Right renal cortex interstitium (tissue), 3 donors: ENCODE measurements around the gene ACOT11. TPM values are rescaled to one million over a fixed set of nuclear protein-coding genes. Genes with fewer than 3 reads are reported as not detected.
A peak's percentile ranks its signal among the peaks of the same experiment; 100 is the strongest.
"Not testable (repeated sequence)": the region's sequence is repeated elsewhere in the genome, so short reads cannot be mapped to it uniquely, and the experiment has no call there.

Experiments
- DNase-seq, 3 donors: peaks; one replicate each; pipeline ENCODE4 v3.0.0-alpha.2; 2013; ENCODE audit warnings: low read depth in 3 of 3, low spot score in 2 of 3
- polyA plus RNA-seq, 3 donors: library from polyadenylated mRNA; unstranded; fragments of 120-200 nt; gene quantifications; one replicate each; pipeline ENCODE4 v1.2.1, GENCODE V29; 2013; ENCODE audit not compliant: insufficient read length in 3 of 3

Gene ACOT11
- polyA plus RNA-seq, 3 donors: 8.8 to 9.9 (median 8.8) TPM

DNA sequence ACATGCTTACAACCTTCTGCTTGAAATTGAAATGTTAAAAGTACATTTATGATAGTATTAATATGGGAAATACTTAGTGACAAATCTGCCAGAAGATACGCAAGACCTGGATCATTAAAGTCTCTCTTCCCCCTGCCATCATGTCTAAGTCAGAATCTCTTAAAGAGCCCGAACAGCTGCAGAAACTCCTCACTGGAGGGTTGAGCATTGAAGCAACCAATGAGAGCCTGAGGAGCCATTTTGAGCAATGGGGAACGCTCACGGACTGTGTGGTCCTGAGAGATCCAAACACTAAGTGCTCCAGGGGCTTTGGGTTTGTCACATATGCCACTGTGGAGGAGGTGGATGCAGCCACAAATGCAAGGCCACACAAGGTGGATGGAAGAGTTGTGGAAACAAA, 11.4 kb upstream of the ACOT11 start:
- DNase-seq: not testable (repeated sequence)

DNA sequence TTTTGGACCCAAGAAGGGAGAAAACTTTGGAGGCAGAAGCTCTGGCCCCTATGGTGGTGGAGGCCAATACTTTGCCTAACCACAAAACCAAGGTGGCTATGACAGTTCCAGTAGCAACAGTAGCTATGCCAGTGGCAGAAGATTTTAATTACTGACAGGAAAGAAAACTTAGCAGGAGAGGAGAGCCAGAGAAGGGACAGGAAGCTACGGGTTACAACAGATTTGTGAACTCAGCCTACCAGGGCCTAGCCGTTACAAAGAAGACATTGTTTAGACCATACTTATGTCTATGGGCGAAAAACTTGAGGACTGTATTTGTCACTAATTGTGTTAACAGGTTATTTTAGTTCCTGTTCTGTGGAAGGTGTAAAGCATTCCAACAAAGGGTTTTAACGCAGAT, 10.4 kb upstream of the ACOT11 start:
- DNase-seq: no peak

DNA sequence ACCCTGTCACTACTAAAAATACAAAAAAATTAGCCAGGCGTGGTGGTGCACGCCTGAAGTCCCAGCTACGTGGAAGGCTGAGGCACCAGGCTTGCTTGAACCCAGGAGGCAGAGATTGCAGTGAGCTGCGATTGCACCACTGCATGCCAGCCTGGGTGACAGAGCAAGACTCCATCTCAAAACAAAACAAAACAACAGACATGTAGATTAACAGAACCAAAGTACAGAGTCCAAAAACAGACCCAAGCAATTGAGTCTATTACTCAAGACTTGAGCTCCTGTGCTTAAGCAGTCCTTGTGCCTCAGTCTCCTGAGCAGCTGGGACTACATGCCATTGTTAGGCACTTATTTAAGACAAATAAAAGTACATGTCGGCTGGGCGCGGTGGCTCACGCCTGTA, 9.5 kb upstream of the ACOT11 start:
- no peak for DNase-seq

DNA sequence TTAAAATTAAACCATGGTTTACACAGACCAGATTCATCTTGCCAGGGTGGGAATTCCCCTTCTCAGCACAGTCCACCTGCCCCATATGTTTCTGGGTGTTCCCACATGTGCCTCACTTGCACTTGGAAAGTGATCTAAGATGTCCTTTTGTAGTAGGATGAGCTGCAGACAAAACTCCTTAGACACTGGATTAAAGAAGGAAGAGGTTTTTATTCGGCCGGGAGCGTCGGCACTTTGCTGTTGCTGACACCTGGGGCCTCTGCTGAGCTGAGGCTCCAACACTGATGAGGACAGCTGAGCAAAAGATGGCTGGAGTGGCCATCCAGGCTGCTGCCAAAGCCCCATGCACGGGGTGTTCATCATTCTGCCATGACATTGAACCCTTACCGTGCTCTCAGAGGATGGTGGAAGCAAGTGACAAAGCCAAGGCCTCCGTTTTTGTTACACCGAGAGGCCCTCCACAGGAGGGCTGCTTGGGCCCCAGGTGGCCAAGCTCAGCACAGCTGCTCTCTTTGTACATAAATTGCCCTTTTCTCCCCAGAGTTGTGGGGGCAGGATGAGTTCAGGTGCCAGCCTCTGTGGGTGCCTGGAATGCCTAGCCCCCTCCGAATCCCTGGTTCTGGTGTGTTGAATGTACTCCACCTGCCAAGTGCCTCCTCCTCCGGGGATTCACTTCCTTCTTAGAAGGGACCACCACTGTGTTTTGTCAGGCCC, 7.3 kb upstream of the ACOT11 start:
- no peak for DNase-seq

DNA sequence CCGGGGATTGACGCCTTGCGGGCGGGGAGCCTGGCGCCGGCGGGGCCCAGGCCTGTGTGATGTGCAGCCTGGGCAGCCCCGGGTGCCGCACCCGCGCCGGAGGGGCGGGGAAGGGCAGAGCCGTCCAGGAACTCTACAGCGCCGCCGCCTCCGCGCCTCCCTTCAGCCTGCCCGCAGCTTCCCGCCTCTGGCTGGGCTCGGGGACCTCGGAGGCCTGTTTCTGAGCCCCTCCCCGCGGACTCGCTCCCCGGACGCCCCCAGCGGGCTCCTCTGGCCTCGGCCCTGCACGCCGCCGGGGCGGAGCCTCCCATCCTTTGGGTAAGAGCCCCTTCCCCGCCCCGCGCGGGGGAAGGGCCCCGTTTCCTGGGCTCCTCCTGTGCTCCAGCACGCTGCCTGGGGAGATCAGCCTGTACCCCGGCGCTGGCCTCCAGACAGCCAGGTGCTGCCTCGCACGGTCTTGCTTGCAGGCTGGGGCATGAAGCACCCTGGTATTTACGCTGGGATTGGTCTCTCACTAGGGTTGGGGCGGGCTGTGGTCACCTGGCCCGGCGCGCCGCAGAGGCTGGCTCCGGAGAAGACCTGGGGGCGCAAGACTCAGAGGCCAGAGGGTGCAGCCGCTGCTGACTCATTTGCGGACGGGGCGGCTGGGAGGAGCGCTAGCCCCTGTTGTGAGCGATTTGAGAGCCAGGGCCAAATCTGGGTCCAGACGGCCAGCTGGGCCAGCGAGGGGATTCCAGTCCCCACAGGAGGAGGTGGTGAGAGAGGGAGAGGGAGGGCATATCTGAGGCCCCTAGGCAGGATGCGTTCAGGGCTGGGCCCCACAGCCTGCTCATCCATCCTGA, 5.7 kb upstream of the ACOT11 start:
- peak in 1 of 3 donors; percentile 44 for DNase-seq

DNA sequence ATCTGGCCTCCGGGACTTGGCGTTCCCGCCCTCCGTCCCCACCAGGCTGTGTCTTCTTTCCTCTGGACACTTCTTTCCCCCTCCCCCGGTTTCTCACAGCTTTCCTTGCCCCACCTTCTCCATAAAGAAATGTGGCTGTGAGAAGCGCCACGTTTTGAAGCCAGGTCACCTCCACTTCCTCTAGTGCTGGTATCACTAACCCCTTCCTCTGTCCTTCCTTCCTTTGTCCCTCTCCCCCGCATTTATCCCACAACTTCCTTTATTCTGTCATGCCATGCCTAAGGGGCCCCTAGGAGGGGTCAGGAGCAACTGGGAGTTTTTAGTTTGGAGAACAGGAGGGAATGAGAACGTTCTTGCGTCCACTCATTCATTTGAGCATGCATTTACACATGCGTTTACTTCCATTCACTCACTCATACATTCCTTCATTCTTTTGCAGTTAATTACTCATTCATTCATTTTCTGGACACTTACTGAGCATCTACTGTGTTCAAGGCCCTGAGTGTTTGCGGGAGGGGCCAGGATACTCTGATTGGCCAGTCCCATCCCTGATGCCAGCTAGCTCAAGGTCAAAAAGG, 5.0 kb upstream of the ACOT11 start:
- DNase-seq: no peak

DNA sequence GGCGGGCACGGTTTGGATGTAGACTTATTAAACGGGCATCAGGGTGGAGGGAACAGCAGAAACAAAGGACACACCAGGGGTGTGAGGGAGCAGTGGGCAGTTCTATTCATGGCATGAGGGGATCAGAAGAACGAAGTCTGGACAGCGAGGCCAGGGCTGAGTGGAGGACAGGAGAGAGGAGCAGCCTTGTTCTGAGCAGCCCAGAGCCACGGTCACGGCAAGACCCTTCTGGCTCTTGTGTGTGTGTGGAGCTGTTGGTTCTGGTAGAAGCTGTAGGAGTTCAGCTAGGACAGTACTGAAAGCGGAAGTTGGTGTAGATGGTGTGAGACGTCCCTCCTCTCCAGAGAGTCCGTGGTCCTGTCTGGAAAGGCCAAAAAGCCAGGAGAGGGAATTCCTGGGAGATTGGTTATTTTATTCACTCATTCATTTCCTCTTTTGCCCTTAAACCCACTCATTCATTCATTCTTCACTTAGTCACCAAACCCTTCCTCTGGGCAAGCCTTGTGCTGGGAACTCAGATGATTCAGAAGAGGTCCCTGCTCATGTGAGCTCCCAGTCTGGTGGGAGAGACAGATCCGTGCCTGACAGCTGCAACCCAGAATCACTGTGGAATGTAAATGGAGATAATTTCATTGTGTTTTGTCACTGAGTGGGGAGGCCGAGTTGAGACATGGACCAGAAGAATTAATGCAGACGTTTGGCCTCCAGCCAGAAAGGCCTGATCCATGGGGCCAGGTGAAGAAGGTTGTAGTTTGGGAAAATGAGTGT, 4.1 kb upstream of the ACOT11 start:
- no peak for DNase-seq

DNA sequence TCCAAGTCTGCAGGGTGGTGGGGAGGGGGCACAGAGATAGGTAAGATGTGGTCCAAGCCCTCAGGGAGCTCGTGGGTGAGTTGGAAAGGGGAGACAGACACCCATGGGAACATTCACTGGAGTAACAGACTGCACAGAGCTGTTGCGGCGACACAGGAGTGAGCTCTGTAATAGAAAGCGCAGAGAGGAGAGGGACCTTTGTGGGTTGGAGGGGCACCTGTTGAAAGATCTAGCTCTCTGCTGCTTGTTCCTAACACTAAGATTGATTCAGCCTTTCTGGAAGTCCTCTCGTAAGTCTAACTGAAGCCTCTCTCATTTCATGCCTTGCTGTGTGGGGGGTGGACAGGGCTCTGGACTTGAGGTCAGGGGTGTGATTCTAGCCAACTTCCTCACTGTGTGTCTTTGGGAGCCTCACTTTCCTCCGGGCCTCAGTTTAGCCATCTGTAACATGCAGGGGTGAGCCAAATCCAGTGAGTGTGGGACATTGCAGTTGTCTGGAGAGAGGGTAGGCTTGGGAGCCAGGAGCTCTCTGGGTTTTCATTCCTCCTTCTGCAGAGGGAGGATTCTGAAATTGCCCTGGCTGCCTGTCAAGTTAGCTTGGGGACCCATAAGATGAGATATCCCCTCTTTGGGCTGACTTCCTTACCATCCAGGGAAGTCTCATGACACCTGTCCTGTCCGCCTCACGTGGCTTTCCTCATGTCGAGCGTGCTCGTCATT, 2.0 kb upstream of the ACOT11 start:
- DNase-seq: no peak

DNA sequence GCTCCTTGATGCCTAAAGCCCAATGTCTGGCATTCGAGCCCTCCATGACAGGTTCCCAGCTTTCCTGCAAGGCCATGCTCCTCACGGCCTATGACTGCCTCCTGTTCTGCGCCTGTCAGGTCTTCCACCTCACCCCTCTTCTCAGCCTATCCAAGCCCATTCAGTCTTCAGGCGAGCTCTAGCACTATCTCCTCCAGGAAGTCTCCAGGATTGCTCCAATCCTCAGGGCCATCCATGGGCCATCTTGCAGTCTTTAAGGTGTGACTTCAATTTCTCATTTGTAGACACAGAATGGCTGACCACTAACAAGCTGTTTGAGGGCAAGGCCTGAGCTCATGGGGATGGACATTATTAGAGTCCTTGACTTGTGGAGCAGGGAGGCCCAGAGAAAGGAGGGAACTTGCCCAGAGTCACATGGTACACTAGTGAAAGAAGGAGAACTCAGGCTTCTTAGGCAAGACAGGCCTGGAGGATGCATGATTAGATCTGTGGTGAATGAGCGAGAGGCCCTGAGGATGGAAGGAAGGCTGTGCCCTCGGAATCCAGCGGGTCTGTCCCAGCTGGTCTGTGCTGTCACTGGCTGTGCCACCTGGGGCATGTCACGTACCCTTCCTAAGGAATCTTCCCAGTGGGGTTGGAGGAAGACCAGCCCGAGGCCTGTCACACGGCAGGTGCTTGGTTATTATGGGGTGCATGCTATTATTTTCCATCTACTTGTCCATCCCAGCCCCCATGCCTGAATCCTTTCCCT, 1.2 kb upstream of the ACOT11 start:
- DNase-seq: no peak

DNA sequence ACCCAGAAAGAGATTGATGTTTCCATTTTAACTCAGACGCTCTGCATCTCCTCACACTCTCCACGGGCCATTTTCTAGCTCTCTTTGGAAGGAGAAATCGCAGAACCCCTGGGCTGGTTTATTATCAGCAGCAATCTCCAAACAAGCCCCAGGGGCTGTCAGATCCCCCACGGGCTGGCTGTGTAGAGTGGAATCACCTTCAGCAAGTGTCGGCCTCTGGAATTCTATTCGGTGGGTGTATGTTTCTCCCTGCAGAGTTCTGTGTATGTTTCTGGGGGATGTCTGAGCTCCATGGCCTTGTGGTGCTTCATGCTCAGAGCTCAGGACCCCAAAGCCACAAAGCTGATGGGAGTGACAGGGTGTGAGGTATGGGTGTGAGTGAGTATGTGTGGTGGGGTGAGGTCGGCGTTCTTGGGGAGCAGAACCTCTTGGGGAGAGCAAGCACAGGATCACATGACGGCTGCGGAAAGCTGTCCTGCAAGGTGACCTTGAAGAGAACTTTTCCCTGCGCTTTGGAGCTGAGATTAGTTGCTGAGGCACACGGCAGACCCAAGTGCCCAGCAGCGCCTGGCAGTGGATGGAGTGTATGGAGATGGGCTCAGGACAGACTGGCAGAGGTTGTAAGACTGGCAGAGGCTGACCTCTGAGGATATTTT, 489 bp downstream of the ACOT11 start:
- no peak for DNase-seq

DNA sequence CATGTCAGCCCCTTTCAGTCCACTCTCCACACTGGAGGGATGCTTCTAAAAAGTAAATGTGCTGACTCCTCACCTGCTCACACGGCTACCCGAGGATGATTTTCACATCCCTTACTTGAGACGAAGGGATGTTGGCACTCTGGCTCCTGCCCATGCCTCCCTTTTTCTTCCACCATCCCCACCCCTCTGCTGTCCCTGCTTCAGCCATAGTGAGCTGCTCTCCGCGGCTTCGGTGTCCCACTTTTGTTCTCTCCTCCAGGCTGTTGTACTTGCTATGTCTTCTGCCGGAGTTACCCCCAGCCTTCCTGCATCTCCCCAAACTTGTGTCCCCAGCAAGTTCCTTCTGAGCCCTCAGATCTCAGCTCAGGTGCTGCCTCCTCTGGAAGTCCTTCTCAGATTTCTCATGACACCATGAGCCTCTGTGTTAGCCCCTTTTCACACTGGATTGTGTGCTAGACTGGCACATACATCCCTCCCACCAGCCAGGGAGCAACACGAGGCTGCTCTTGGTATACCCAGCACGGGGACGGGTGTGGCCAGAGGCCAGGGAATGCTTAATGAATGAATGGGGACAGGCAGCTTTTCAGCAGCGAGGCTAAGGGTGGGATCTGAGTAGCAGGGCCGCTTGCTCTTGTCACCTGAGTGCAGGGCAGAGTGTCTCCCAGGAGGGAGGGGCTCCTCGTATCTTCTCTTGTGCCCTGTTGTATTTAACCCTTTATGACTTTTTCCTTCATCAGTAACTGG, 1.3 kb downstream of the ACOT11 start:
- no peak for DNase-seq

DNA sequence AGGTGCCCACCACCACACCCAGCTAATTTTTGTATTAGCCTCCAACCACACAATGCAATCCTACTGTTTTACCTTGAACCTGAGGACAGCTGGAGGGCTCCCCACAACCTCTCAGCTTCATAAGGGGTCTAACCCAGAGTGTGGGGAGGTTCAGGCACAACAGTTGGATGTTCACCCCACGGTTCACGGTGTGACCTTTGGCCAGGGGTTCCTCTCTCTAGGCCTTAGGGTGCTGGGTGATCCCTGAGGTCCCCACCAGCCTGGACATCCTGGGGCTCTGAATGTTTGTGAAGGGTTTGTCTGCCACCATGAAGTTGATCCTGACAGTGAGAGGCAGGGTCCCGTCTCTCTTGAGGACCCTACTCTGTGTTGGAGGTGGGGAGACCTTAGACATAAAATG, 3.9 kb downstream of the ACOT11 start:
- DNase-seq: no peak

DNA sequence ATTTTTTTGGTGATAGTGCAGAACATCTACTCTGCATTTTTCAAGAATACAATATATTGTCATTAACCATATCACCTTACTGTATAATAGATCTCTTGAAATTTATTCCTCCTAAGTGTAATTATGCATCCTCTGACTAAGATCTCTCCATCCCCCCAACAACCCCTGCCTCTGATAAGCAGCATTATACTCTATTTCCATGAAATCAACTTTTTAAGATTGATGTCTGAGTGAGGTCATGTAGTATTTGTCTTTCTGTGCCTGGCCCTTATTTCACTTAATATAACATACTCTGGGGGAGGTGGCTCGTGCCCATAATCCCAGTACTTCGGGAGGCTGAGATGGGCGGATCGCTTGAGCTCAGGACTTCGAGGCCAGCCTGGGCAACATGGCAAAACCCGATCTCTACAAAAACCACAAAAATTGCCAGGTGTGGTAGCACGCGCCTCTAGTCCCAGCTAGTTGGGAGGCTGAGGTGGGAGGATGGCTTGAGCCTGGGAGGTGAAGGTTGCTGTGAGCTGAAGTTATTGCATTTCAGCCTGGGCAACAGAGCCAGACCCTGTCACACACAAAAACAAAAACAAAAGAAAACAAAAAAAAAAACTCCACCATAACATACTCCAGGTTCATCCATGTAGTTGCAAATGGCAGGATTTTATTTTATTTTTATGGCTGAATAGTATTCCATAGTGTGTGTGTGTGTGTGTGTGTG, 5.7 kb downstream of the ACOT11 start:
- no peak for DNase-seq

DNA sequence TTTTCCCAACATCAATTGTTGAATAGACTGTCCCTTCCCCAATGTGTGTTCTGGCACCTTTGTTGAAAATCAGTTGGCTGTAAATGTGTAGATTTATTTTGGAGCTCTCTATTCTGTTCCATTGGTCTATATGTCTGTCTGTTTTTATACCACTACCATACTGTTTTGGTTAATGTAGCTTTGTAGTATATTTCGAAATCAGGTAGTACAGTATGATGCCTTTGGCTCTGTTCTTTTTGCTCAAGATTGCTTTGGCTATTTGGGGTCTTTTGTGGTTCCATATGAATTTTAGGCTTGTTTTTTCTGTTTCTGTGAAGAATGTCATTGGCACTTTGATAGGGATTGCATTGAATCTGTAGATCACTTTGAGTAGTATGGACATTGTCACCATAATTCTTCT, 8.1 kb downstream of the ACOT11 start:
- no peak for DNase-seq

DNA sequence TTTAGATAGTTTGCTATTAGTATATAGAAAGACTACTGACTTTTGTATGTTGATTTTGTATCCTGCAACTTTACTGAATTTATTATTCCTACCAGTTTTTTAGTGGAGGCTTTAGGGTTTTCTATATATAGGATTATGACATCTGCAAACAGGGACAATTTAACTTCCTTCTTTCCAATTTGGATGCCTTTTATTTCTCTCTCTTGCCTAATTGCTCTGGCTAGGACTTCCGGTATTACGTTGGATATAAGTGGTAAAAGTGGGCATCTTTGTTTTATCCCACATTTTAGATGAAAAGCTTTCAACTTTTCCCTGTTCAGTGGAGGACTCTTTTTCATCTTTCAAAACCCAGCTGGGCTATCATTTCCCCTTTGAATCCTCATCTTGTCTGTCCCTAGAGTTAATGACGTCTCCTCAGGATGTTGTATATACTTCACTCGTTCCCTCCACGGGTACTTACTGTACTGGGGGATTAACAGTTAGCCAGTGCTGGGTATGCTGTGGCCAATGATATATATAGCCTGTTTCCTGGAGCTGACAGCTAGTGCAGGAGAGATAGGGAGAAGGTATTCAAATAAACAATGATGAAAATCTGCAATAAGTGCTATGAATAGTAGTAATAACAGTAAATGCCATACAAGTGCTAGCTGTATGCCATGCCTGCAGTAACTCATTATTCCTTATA, 9.8 kb downstream of the ACOT11 start:
- DNase-seq: no peak

DNA sequence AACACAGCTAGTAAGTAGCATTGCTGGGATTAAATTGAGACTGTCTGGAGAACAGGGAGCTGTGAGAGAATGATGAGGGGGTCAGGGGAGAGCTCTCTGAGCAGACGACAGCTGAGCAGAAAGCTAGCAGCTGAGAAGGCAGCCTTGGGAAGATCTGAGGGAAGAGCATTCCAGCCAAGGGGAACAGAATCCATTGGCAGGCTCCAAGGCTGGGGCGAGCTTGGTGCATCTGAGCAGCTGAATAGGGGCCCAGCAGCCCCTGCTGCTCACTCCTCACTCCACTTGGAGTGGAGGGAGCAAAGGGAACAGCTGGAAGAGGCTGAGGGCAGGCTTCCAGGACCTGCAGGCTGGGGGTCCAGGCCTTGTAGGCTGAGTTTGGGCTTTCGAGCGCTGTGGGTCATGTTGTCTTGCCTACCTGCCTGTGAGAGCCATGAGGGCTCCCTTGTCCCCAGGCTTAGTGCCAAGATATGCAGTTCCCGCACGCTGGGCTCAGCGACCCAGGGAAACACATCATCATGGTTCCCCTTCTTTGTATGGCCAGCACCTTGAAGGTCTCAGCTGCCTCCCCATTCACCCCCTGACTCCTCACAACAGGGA, 10.5 kb downstream of the ACOT11 start:
- no peak for DNase-seq

DNA sequence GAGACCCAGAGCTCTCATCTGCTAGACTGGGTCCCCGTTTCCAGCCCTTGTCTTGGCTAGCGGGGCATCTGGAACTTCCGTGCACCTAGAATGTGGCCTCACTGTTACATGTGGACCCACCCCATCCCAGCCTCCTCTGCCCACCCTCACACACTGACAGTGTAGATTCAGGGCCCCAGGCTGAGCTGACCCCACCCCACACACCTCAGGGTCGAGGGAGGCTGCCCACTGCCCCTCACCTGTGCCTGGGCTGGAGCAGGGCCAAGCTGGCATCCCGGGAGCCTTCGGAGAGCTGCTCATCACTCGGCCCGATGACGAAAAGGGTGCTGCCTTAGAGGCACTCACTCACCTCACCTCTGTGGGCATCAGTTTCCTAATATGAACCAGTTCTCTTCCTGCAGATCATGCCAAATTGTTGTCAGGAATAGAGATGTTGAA, 11.1 kb downstream of the ACOT11 start:
- DNase-seq: no peak
